ENCODE data around the gene MUC4. TPM values are rescaled to one million over a fixed set of nuclear protein-coding genes. Genes with fewer than 3 reads are reported as not detected.

The MUC4 gene
- total RNA-seq, 1 donor from 2014 or later, result not detected

DNA sequence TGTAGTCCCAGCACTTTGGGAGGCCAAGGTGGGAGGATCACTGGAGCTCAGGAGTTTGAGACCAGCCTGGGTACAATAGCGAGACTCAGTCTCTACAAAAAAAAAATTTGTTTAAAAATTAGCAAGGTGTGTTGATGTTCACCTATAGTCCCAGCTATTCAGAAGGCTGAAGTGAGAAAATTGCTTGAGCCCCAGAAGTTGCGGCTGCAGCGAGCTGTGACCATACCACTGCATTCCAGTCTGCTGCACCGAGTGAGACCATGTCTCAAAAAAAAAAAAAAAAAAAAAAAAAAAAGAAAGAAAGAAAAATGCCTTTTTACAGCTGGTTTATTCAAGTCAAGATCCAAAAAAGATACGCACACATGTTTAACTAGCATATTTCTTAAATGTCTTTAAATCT lies 108.0 kb downstream of the MUC4 start:
- TF ChIP-seq CTCF (conservative IDR thresholded peaks at IDR 0.05), result no peak
- H3K27me3 Mint-ChIP-seq (ENCODE audit: low read depth), result no peaks in the 10 kb centered on the region
- no peak for DNase-seq (ENCODE audit: low read depth, low spot score)
- H3K9me3 Mint-ChIP-seq, result peaks cover 3% of the 10 kb centered on the region
- H3K27ac Mint-ChIP-seq (ENCODE audit: unreplicated experiment), result no peak overlapping the region
- H3K4me3 Mint-ChIP-seq, result no peak overlapping the region
- H3K36me3 Mint-ChIP-seq (ENCODE audit: low read depth), result peaks cover 4% of the 10 kb centered on the region
- peaks cover 3% of the 10 kb centered on the region for H3K4me1 Mint-ChIP-seq

DNA sequence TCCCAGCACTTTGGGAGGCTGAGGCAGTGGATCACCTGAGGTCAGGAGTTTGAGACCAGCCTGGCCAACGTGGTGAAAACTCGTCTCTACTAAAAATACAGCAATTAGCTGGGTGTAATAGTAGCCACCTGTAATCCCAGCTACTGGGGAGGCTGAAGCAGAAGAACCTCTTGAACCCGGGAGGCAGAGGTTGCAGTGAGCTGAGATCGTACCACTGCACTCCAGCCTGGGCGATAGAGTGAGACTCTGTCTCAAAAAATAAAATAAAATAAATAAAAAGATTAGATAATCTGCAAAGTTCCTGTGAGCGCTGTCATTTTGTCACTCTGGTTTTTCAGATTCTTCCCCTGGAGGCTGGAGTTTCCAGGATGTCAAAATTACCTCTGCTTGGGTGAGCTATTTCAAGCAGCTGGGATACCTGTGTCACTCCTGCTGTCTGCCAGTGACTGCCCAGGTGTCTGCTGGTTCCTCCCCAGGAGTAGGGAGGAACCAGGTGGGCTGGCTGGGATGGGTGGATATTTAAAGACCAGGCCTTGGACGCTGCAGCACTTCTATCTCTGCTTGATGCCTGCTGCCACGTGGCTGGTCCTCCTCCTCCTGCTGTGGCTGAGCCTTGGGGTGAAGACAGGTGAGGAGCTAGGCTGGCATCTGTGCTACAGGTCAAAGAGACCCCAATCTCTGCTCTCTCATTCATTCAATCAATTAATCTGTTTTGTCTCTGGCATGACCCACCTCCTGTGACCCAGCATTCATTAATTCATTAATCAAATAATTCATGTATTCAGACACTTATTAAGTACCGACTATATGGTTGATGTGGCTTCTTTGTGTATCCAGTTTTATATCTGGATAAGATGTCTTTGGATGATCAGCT lies 110.5 kb downstream of the MUC4 start:
- H3K27ac Mint-ChIP-seq (ENCODE audit: unreplicated experiment), result no peak overlapping the region
- no peak for TF ChIP-seq CTCF (conservative IDR thresholded peaks at IDR 0.05)
- DNase-seq (ENCODE audit: low read depth, low spot score), result no peak
- peaks cover 25% of the 10 kb centered on the region for H3K4me1 Mint-ChIP-seq
- H3K9me3 Mint-ChIP-seq, result peaks cover 2% of the 10 kb centered on the region
- peaks cover 13% of the 10 kb centered on the region for H3K36me3 Mint-ChIP-seq (ENCODE audit: low read depth)
- H3K27me3 Mint-ChIP-seq (ENCODE audit: low read depth), result no peaks in the 10 kb centered on the region
- no peak overlapping the region for H3K4me3 Mint-ChIP-seq

GRCh38 chr3:195700319-195700718 lies 111.4 kb downstream of the MUC4 start:
- Mint-ChIP-seq H3K4me1 (peaks cover 29% of the 10 kb centered on the region), H3K9me3 (no peaks in the 10 kb centered on the region), H3K4me3 (no peak overlapping the region), H3K27me3 (ENCODE audit: low read depth) (no peaks in the 10 kb centered on the region), H3K27ac (ENCODE audit: unreplicated experiment) (no peak overlapping the region), H3K36me3 (ENCODE audit: low read depth) (peaks cover 18% of the 10 kb centered on the region)
- TF ChIP-seq CTCF (conservative IDR thresholded peaks at IDR 0.05), result no peak
- DNase-seq (ENCODE audit: low read depth, low spot score), result no peak

DNA sequence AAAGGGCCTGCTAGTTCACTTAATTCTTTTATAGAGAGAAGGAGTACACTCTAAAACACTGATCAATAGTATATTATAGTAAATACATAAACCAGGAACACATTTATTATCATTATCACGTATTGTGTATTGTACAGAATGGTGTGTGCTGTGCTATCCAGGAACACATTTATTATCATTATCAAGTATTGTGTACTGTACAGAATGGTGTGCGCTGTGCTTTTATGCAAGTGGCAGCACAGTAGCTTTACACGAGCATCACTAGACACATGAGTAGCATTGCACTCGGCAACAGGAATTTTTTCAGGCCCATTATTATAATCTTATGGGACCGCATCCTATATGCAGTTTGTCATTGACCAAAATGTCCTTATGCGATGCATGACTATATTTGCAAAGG lies 111.9 kb downstream of the MUC4 start:
- Mint-ChIP-seq H3K36me3 (ENCODE audit: low read depth) (peaks cover 20% of the 10 kb centered on the region), H3K4me1 (peaks cover 29% of the 10 kb centered on the region)
- no peak for DNase-seq (ENCODE audit: low read depth, low spot score)

DNA sequence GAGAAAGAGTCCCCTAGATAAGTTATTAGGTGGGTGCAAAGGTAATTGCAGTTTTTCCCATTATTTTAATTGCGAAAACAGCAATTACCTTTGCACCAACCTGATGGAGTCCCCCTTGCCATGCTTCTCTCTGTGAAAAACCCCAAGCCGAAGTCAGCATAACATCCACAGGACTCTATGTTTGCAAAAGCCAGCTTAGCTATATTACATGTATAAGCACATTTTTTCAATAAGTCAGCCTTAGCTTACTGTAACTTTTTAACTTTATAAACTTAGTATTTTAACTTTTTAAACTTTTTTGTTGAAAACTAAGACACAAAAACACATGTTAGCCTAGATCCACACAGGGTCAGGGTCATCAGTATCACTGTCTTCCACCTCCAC lies 112.3 kb downstream of the MUC4 start:
- no peak overlapping the region for H3K27ac Mint-ChIP-seq (ENCODE audit: unreplicated experiment)
- TF ChIP-seq CTCF (conservative IDR thresholded peaks at IDR 0.05), result no peak
- H3K4me1 Mint-ChIP-seq, result peaks cover 29% of the 10 kb centered on the region
- H3K36me3 Mint-ChIP-seq (ENCODE audit: low read depth), result peaks cover 20% of the 10 kb centered on the region
- no peaks in the 10 kb centered on the region for H3K9me3 Mint-ChIP-seq
- no peak overlapping the region for H3K4me3 Mint-ChIP-seq
- DNase-seq (ENCODE audit: low read depth, low spot score), result no peak
- H3K27me3 Mint-ChIP-seq (ENCODE audit: low read depth), result no peaks in the 10 kb centered on the region

More for the DNA sequence above, 111.9 kb downstream of the MUC4 start:
- no peak overlapping the region for H3K27ac Mint-ChIP-seq (ENCODE audit: unreplicated experiment)
- H3K4me3 Mint-ChIP-seq, result no peak overlapping the region
- no peaks in the 10 kb centered on the region for H3K9me3 Mint-ChIP-seq
- H3K27me3 Mint-ChIP-seq (ENCODE audit: low read depth), result no peaks in the 10 kb centered on the region
- no peak for TF ChIP-seq CTCF (conservative IDR thresholded peaks at IDR 0.05)

Measured in neural crest cell (in vitro differentiated cells).